Astrocyte (in vitro differentiated cells and primary cell): ENCODE measurements around the gene MIF. TPM values are rescaled to one million over a fixed set of nuclear protein-coding genes. Genes with fewer than 3 reads are reported as not detected.

Experiments
- DNase-seq: peaks from one replicate; pipeline ENCODE4 v3.0.0-alpha.2; 2010; ENCODE audit warnings: low read depth
- FAIRE-seq: peaks from 2 replicates; lab custom pipeline; 2011; peaks lifted over from hg19 to GRCh38; lab: Jason Lieb, UNC
- H2AFZ ChIP-seq: 2 replicates; pipeline ENCODE4 v1.6.0; 2012; ENCODE audit warnings: low read depth, low read length, inconsistent platforms
- H3K27ac ChIP-seq: 2 replicates; pipeline ENCODE4 v1.5.1; 2011; ENCODE audit warnings: low read depth, low read length, inconsistent platforms
- H3K27me3 ChIP-seq: 2 replicates; pipeline ENCODE4 v1.6.0; 2011; ENCODE audit warnings: low read length, inconsistent platforms; ENCODE audit not compliant: insufficient read depth
- H3K36me3 ChIP-seq: 2 replicates; pipeline ENCODE4 v1.5.1; 2011; ENCODE audit warnings: low read length, inconsistent platforms; ENCODE audit not compliant: insufficient read depth
- H3K4me1 ChIP-seq: 2 replicates; pipeline ENCODE4 v1.5.1; 2011; ENCODE audit warnings: low read length, inconsistent platforms; ENCODE audit not compliant: insufficient read depth
- H3K4me2 ChIP-seq: 2 replicates; pipeline ENCODE4 v1.6.0; 2012; ENCODE audit warnings: low read length, inconsistent platforms
- H3K4me3 ChIP-seq: 2 replicates; pipeline ENCODE4 v1.5.1; 2011; ENCODE audit warnings: low read depth, mild to moderate bottlenecking, low read length, inconsistent platforms; ENCODE audit not compliant: insufficient read depth
- H3K79me2 ChIP-seq: 2 replicates; pipeline ENCODE4 v1.6.0; 2012; ENCODE audit warnings: mild to moderate bottlenecking, low read length, inconsistent platforms; ENCODE audit not compliant: insufficient read depth
- H3K9ac ChIP-seq: 2 replicates; pipeline ENCODE4 v1.6.0; 2012; ENCODE audit warnings: mild to moderate bottlenecking, low read length, inconsistent platforms
- H3K9me3 ChIP-seq: 2 replicates; pipeline ENCODE4 v1.5.1; 2012; ENCODE audit warnings: low read depth, mild to moderate bottlenecking, low read length, inconsistent platforms; ENCODE audit not compliant: insufficient read depth
- H4K20me1 ChIP-seq: 2 replicates; pipeline ENCODE4 v1.6.0; 2012; ENCODE audit warnings: low read length, inconsistent platforms; ENCODE audit not compliant: insufficient read depth
- H3K27ac Mint-ChIP-seq: one replicate; pipeline ENCODE4 v1.8.0; 2021; ENCODE audit warnings: mild to moderate bottlenecking, mixed read lengths; ENCODE audit not compliant: unreplicated experiment
- H3K27me3 Mint-ChIP-seq: one replicate; pipeline ENCODE4 v1.8.0; 2021; ENCODE audit warnings: low read depth, mixed read lengths; ENCODE audit not compliant: unreplicated experiment
- H3K36me3 Mint-ChIP-seq: one replicate; pipeline ENCODE4 v1.8.0; 2021; ENCODE audit warnings: low read depth, mixed read lengths; ENCODE audit not compliant: unreplicated experiment
- H3K4me1 Mint-ChIP-seq: one replicate; pipeline ENCODE4 v1.8.0; 2021; ENCODE audit warnings: low read depth, mixed read lengths; ENCODE audit not compliant: unreplicated experiment
- H3K4me3 Mint-ChIP-seq: one replicate; pipeline ENCODE4 v1.8.0; 2021; ENCODE audit warnings: mild to moderate bottlenecking, moderate library complexity, mixed read lengths; ENCODE audit not compliant: unreplicated experiment
- H3K9me3 Mint-ChIP-seq: one replicate; pipeline ENCODE4 v1.8.0; 2021; ENCODE audit warnings: mild to moderate bottlenecking, mixed read lengths; ENCODE audit not compliant: unreplicated experiment
- EZH2 ChIP-seq: IDR thresholded peaks from 2 replicates; pipeline ENCODE4 v1.6.1; 2012; ENCODE audit warnings: mild to moderate bottlenecking, low read length, inconsistent platforms; ENCODE audit not compliant: insufficient read depth
- total RNA-seq: library from RNA; stranded (reverse); gene quantifications from 2 replicates; pipeline ENCODE4 v1.2.1, GENCODE V29; 2021
- TF ChIP-seq, protein P1 (sequence below): IDR thresholded peaks from 2 replicates; pipeline ENCODE4 v1.5.1; 2011; ENCODE audit warnings: low read depth, mild to moderate bottlenecking, inconsistent platforms, low read length, moderate library complexity; ENCODE audit not compliant: insufficient read depth

Gene MIF
- total RNA-seq, 1 donor from 2014 or later, result 906 TPM

DNA sequence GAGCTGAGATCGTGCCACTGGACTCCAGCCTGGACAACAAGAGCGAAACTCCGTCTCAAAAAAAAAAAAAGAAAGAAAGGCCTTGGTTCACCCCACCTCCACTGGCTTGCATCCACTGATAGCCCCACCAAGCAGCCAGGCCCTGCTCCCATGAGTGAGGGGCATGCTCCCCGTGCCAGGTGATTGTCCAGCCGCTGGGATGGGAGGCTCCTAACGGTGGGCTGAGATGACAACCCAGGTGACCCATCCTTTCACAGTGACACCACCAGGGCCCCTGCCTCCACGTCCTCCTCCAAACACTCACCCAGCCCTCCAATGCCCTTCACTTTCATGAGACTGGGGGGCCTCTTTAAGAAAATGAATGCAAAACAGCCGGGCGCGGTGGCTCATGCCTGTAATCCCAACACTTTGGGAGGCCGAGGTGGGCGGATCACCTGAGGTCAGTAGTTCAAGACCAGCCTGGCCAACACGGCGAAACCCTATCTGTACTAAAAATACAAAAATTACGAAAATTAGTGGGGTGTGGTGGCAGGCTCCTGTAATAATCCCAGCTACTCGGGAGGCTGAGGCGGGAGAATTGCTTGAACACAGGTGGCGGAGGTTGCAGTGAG, 46.8 kb upstream of the MIF start:
- H3K9ac ChIP-seq, result no peak overlapping the region
- Mint-ChIP-seq H3K4me1 (peaks cover 32% of the 10 kb centered on the region), H3K9me3 (no peaks in the 10 kb centered on the region), H3K27me3 (peaks cover 9% of the 10 kb centered on the region), H3K27ac (no peak overlapping the region), H3K4me3 (no peak overlapping the region), H3K36me3 (no peaks in the 10 kb centered on the region)
- no peaks in the 10 kb centered on the region for H4K20me1 ChIP-seq
- no peak overlapping the region for H3K4me3 ChIP-seq
- no peaks in the 10 kb centered on the region for H3K9me3 ChIP-seq
- no peak overlapping the region for H3K4me2 ChIP-seq
- H2AFZ ChIP-seq, result no peak overlapping the region
- H3K27me3 ChIP-seq, result no peaks in the 10 kb centered on the region
- no peak for FAIRE-seq
- no peaks in the 10 kb centered on the region for H3K36me3 ChIP-seq
- no peaks in the 10 kb centered on the region for H3K79me2 ChIP-seq
- TF ChIP-seq, protein P1, sequence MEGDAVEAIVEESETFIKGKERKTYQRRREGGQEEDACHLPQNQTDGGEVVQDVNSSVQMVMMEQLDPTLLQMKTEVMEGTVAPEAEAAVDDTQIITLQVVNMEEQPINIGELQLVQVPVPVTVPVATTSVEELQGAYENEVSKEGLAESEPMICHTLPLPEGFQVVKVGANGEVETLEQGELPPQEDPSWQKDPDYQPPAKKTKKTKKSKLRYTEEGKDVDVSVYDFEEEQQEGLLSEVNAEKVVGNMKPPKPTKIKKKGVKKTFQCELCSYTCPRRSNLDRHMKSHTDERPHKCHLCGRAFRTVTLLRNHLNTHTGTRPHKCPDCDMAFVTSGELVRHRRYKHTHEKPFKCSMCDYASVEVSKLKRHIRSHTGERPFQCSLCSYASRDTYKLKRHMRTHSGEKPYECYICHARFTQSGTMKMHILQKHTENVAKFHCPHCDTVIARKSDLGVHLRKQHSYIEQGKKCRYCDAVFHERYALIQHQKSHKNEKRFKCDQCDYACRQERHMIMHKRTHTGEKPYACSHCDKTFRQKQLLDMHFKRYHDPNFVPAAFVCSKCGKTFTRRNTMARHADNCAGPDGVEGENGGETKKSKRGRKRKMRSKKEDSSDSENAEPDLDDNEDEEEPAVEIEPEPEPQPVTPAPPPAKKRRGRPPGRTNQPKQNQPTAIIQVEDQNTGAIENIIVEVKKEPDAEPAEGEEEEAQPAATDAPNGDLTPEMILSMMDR, result no peak
- no peak for TF ChIP-seq EZH2
- DNase-seq, result no peak
- peaks cover 21% of the 10 kb centered on the region for H3K4me1 ChIP-seq
- H3K27ac ChIP-seq, result no peak overlapping the region

DNA sequence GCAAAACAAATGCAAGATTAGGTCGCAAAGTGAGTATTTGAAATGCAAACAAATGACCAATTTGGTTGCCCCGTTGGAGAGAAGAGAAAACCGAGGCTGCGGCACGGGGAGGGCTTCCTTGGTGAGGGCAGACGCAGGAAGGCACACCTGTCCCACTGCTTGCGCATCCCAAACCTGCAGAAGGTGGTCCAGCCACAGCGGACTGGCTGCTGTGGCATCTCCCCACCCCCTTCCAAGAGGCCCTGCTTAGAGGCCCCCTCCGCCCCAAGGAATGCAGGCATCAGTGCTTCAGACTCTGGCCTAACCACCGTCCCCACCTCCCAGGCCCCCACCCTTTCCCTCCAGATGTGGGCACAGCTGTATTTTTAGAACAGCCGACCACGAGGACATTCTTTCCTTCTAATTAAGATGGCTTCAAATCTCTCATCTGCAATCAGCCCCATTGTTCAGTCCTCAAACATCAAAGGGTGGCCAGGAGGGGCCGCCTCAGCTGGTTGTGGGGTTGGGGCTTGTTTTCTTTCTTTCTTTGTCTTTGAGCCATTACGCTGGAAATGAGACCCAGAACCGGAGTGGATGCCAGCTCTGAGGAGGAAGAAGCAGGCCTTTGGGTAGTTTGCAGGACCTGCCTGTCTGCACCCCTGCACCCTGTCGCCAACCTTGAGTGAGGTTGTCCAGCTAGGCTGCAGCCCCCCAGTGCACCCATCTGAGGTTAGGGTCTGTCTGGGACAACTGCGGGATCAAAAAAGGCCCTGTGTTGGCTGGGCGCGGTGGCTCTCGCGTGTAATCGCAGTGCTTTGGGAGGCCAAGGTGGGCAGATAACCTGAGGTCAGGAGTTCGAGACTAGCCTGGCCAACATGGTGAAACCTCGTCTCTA, 46.0 kb upstream of the MIF start:
- Histone ChIP-seq H3K27ac (no peak overlapping the region), H3K4me1 (peaks cover 21% of the 10 kb centered on the region), H3K36me3 (no peaks in the 10 kb centered on the region), H3K4me2 (no peak overlapping the region), H3K27me3 (no peaks in the 10 kb centered on the region), H3K79me2 (no peaks in the 10 kb centered on the region), H3K9ac (no peak overlapping the region), H3K9me3 (no peaks in the 10 kb centered on the region), H3K4me3 (no peak overlapping the region), H2AFZ (no peak overlapping the region), H4K20me1 (no peaks in the 10 kb centered on the region)
- TF ChIP-seq, protein P1, result no peak
- no peak for TF ChIP-seq EZH2
- Mint-ChIP-seq H3K4me1 (peaks cover 32% of the 10 kb centered on the region), H3K4me3 (no peak overlapping the region), H3K27me3 (peaks cover 9% of the 10 kb centered on the region), H3K9me3 (no peaks in the 10 kb centered on the region), H3K36me3 (no peaks in the 10 kb centered on the region), H3K27ac (peak overlapping the region; percentile 26)
- DNase-seq, result no peak
- no peak for FAIRE-seq
